Smooth muscle cell (in vitro differentiated cells): ENCODE data around the gene CYSTM1. TPM values are rescaled to one million over a fixed set of nuclear protein-coding genes. Genes with fewer than 3 reads are reported as not detected.

Experiments used
- DNase-seq: peaks from one replicate; lab custom pipeline; 2025; ENCODE audit not compliant: unreplicated experiment; lab: John Stamatoyannopoulos, UW
- H2AFZ ChIP-seq: fragments of 200-600 bp; sonication (generic); 2 replicates; pipeline ENCODE4 v1.6.0; 2016; ENCODE audit warnings: antibody characterized with exemption, low read depth, mild to moderate bottlenecking
- H3F3A ChIP-seq: fragments of 200-600 bp; sonication (generic); 2 replicates; pipeline ENCODE4 v1.6.0; 2017; ENCODE audit warnings: antibody characterized with exemption, low read depth
- H3K27ac ChIP-seq: fragments of 200-600 bp; sonication (generic); 2 replicates; pipeline ENCODE4 v1.5.1; 2016; ENCODE audit warnings: low read depth, mild to moderate bottlenecking
- H3K27me3 ChIP-seq: fragments of 200-600 bp; sonication (generic); 2 replicates; pipeline ENCODE4 v1.6.1; 2016; ENCODE audit warnings: low read depth, mild to moderate bottlenecking
- H3K36me3 ChIP-seq: fragments of 200-600 bp; sonication (generic); 2 replicates; pipeline ENCODE4 v1.5.1; 2016; ENCODE audit warnings: low read depth
- H3K4me1 ChIP-seq: fragments of 200-600 bp; sonication (generic); 2 replicates; pipeline ENCODE4 v1.5.1; 2016; ENCODE audit warnings: low read depth
- H3K4me2 ChIP-seq: fragments of 200-600 bp; sonication (generic); 2 replicates; pipeline ENCODE4 v1.6.0; 2016; ENCODE audit warnings: mild to moderate bottlenecking
- H3K4me3 ChIP-seq: fragments of 200-600 bp; sonication (generic); 2 replicates; pipeline ENCODE4 v1.5.1; 2016; ENCODE audit warnings: mild to moderate bottlenecking
- H3K79me2 ChIP-seq: fragments of 200-600 bp; sonication (generic); 2 replicates; pipeline ENCODE4 v1.6.0; 2016; ENCODE audit warnings: low read depth, mild to moderate bottlenecking
- H3K9ac ChIP-seq: fragments of 200-600 bp; sonication (generic); 2 replicates; pipeline ENCODE4 v1.6.0; 2016; ENCODE audit warnings: low read depth
- H3K9me3 ChIP-seq: fragments of 200-600 bp; sonication (generic); replicated peaks from 2 replicates; pipeline ENCODE4 v1.5.1; 2016; ENCODE audit warnings: low read depth
- H4K20me1 ChIP-seq: fragments of 200-600 bp; sonication (generic); 2 replicates; pipeline ENCODE4 v1.6.0; 2016; ENCODE audit warnings: low read depth
- CTCF ChIP-seq: fragments of 200-600 bp; sonication (generic); IDR thresholded peaks from 2 replicates; pipeline ENCODE4 v1.5.1; 2017; ENCODE audit warnings: borderline replicate concordance, mild to moderate bottlenecking, antibody characterized with exemption; ENCODE audit not compliant: insufficient read depth, poor library complexity, severe bottlenecking
- WGBS: methylation state at CpG from one replicate; pipeline ENCODE4 v1.1.7; 2016; ENCODE audit warnings: low lambda C conversion rate; 5-methylcytosine and 5-hydroxymethylcytosine counted together
- polyA plus RNA-seq: library from polyadenylated mRNA; unstranded; fragments of >200 nt; fragmentation: Nextera tagmentation; extraction: Ambion mirVana; gene quantifications from 2 replicates; pipeline ENCODE4 v1.2.1, GENCODE V29; 2016
- total RNA-seq: library from RNA; depleted of rRNA; stranded (reverse); fragments of >200 nt; gene quantifications from 2 replicates; pipeline ENCODE4 v1.2.3, GENCODE V29; 2014

The CYSTM1 gene
- total and polyA plus RNA-seq, 2 experiments from 2014 or later = 23.5 to 45.6 TPM

DNA sequence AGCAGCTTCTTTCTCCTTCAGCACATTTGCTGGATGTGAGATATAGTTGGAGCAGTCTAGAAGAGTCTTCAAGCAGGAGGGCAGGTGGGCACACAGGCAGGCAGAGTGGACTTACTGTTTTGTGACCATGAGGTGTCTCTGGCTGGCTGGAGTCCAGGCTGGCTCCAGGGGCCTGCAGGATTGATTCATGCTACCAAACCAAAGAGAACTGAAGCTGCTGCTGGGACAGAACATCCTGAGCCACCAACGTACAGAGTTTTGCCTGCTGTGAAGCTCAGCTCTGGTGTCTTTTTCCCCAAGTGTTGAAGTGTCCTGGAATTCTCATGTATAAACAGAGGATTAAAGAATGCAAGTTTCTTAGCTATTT is 45.7 kb downstream of the CYSTM1 start:
- Histone ChIP-seq H3K79me2 (no peaks in the 10 kb centered on the region), H3K9me3 (no peaks in the 10 kb centered on the region), H3K27me3 (no peaks in the 10 kb centered on the region), H3K4me3 (no peak overlapping the region), H3F3A (peaks cover 7% of the 10 kb centered on the region), H3K4me2 (no peak overlapping the region), H3K27ac (peak overlapping the region; percentile 76), H4K20me1 (no peaks in the 10 kb centered on the region), H3K36me3 (no peaks in the 10 kb centered on the region), H3K4me1 (peaks cover 19% of the 10 kb centered on the region), H3K9ac (no peak overlapping the region), H2AFZ (no peak overlapping the region)
- 44% methylated on average over 1 of the region's 1 CpG for WGBS
- TF ChIP-seq CTCF = no peak
- DNase-seq = no peak

- Histone ChIP-seq H3K4me2 (peak overlapping the region; percentile 38), H2AFZ (no peak overlapping the region), H3K27me3 (no peaks in the 10 kb centered on the region), H3K9ac (no peak overlapping the region), H3K27ac (peak overlapping the region; percentile 76), H4K20me1 (no peaks in the 10 kb centered on the region), H3K4me1 (peaks cover 19% of the 10 kb centered on the region), H3K4me3 (no peak overlapping the region), H3K79me2 (no peaks in the 10 kb centered on the region), H3K9me3 (no peaks in the 10 kb centered on the region), H3K36me3 (no peaks in the 10 kb centered on the region), H3F3A (peaks cover 7% of the 10 kb centered on the region)
- WGBS = 75% methylated on average over 5 of the region's 5 CpGs
- no peak for DNase-seq
- TF ChIP-seq CTCF = no peak
Measured at GRCh38 chr5:140221697-140222223, 46.8 kb downstream of the CYSTM1 start.

DNA sequence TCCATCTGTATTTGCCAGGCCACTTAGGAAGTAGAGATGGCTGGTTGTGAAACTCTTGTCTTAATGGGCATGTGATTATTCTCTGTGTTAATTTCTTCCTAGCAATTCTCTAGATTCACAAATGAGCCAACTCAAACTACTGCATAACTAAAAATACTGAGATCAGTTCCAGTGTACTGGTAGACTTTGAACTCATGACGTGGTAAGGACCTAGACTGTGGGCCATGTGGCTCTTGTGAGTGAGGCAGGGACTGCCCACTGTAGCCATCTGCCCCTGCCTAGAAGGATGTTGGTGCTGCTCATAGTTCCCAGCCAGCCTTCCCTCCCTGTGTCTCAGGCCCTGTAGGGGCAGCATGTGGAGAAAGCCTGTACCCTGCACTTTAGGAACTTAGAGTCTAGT is 47.4 kb downstream of the CYSTM1 start:
- no peaks in the 10 kb centered on the region for H3K79me2 ChIP-seq
- WGBS = 96% methylated on average over 1 of the region's 1 CpG
- H3K4me3 ChIP-seq = no peak overlapping the region
- H3K36me3 ChIP-seq = no peaks in the 10 kb centered on the region
- TF ChIP-seq CTCF = no peak
- H2AFZ ChIP-seq = no peak overlapping the region
- no peak overlapping the region for H3K9ac ChIP-seq
- H4K20me1 ChIP-seq = no peaks in the 10 kb centered on the region
- DNase-seq = no peak
- peaks cover 7% of the 10 kb centered on the region for H3F3A ChIP-seq
- peak overlapping the region; percentile 76 for H3K27ac ChIP-seq
- no peaks in the 10 kb centered on the region for H3K9me3 ChIP-seq
- no peaks in the 10 kb centered on the region for H3K27me3 ChIP-seq
- peaks cover 19% of the 10 kb centered on the region for H3K4me1 ChIP-seq
- H3K4me2 ChIP-seq = no peak overlapping the region

- peaks cover 7% of the 10 kb centered on the region for H3F3A ChIP-seq
- H3K4me1 ChIP-seq = peaks cover 19% of the 10 kb centered on the region
- WGBS = 90% methylated on average over 3 of the region's 3 CpGs
- H3K36me3 ChIP-seq = no peaks in the 10 kb centered on the region
- H3K79me2 ChIP-seq = no peaks in the 10 kb centered on the region
- no peak for DNase-seq
- H3K27me3 ChIP-seq = no peaks in the 10 kb centered on the region
- H3K9ac ChIP-seq = no peak overlapping the region
- H3K4me3 ChIP-seq = no peak overlapping the region
- H2AFZ ChIP-seq = no peak overlapping the region
- H3K27ac ChIP-seq = no peak overlapping the region
- H4K20me1 ChIP-seq = no peaks in the 10 kb centered on the region
- no peak for TF ChIP-seq CTCF
- H3K4me2 ChIP-seq = no peak overlapping the region
- no peaks in the 10 kb centered on the region for H3K9me3 ChIP-seq
Measured at GRCh38 chr5:140223567-140223966, 48.6 kb downstream of the CYSTM1 start.
